ENCODE results near the gene TRIM16.
A peak's percentile ranks its signal among the peaks of the same experiment; 100 is the strongest.
"Not testable (repeated sequence)": the region's sequence is repeated elsewhere in the genome, so short reads cannot be mapped to it uniquely, and the experiment has no call there.

Gene TRIM16

DNA sequence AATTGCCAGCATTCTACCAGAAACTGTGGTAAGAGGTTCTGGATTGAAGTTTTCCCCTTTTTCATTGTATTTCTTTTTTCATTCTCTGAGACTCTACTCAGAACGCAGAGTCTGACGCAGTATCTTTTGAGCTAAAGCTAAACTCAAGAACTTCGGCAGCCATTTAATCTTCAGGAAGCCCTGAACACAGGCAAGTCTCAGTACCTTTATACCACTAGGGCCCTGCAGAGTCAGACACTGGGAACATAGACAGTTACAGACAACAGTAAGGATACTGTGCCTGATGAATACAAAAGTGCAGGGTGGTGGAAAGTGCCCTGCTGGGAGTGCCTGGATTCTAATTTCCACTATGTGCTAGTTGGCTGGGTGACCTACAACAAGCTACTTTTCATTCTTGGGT is 976 bp downstream of the TRIM16 start:
- Mint-ChIP-seq H3K4me1 (peaks cover 20% of the 10 kb centered on the region), H3K4me3 (peak overlapping the region; percentile 96)
- not testable (repeated sequence) for H3K27ac Mint-ChIP-seq (ENCODE audit: low read depth); H3K9me3 Mint-ChIP-seq; H3K27me3 Mint-ChIP-seq; DNase-seq (ENCODE audit: low spot score in 2 of 2); H3K36me3 Mint-ChIP-seq (ENCODE audit: insufficient read depth); ATAC-seq (replicated peaks; ENCODE audit: extremely low read depth, poor library complexity, severe bottlenecking)

DNA sequence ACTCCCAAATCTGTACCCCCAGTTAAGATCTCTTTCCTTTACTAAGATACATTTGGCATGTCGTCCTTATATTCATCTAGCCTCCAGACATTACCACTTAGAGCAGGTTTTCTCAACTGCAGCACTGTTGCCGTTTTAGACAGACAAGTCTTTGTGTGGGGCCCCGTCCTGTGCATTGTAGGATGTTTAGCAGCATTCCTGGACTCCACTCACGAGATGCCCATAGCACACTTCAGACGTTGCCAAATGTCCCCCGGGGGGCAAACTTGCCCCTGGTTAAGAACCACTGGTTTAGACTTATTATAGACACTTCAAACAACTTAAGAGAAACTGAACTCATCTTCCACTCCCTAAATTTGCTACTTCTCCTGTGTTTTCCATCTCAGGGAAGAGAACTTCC is 8.1 kb downstream of the TRIM16 start:
- H3K36me3 Mint-ChIP-seq (ENCODE audit: insufficient read depth); H3K9me3 Mint-ChIP-seq; ATAC-seq (replicated peaks; ENCODE audit: extremely low read depth, poor library complexity, severe bottlenecking); H3K4me3 Mint-ChIP-seq; H3K27me3 Mint-ChIP-seq; H3K27ac Mint-ChIP-seq (ENCODE audit: low read depth); H3K4me1 Mint-ChIP-seq; DNase-seq (ENCODE audit: low spot score in 2 of 2): not testable (repeated sequence)

DNA sequence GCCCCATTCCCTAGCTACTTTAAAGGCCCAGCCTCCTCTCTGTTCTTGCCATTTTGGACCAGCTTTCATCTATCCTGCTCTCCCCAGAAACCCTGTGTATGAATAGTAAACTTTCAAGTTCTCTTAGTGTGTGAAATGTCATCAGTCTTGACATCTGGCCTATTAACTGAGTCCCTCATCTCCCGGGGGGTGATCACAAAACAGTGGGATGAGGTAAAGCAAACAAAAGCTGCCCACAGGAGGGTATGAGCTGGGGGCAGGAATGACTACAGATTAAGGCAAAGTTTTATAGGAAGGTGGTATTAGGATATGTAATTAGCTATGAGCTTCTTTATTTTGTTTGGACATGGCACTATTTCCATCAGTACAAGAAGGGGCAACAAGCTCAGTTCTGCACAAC is 9.5 kb downstream of the TRIM16 start:
- not testable (repeated sequence) for H3K4me1 Mint-ChIP-seq; DNase-seq (ENCODE audit: low spot score in 2 of 2); H3K27me3 Mint-ChIP-seq; H3K9me3 Mint-ChIP-seq; H3K36me3 Mint-ChIP-seq (ENCODE audit: insufficient read depth); H3K27ac Mint-ChIP-seq (ENCODE audit: low read depth); ATAC-seq (replicated peaks; ENCODE audit: extremely low read depth, poor library complexity, severe bottlenecking); H3K4me3 Mint-ChIP-seq

DNA sequence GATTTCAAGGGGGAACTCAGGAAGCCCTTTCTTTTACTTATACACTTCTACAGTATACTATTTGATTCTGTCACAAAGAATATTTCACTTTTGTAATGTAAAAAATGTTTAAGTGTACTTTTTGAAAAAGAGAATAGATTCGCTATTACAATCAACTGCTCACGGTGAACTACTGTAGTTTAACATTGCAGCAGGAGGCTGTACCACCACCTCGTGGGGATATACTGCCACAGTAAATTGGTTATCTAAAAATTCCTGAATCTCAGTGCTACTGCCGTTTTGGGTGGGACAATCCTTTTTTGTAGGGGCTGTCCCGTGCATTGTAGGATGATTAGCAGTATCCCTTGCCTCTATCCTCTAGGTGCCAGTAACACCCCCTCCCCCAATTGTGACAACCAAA is 14.6 kb downstream of the TRIM16 start:
- H3K9me3 Mint-ChIP-seq; H3K27me3 Mint-ChIP-seq; H3K4me1 Mint-ChIP-seq; H3K4me3 Mint-ChIP-seq; ATAC-seq (replicated peaks; ENCODE audit: extremely low read depth, poor library complexity, severe bottlenecking); H3K36me3 Mint-ChIP-seq (ENCODE audit: insufficient read depth); H3K27ac Mint-ChIP-seq (ENCODE audit: low read depth); DNase-seq (ENCODE audit: low spot score in 2 of 2): not testable (repeated sequence)

DNA sequence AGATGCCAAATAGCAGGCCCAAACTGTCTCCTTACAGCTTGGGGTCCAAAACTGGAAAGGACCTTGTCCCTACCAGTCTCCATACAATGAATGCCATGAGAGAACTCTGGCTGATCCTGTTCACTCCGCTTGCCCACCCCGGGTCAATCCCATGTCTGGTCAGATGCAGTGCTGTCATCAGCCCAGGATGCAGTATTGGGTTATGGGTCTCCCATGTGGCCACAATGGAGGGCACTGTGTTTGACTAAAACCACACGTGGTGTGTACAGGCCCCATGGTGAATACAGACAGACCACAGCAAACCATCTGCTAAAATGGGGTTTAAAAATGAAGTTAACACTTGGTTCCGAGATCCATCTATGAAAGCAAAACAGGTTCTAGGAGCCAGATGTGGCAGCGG is 20.4 kb downstream of the TRIM16 start:
- DNase-seq (ENCODE audit: low spot score in 2 of 2) (no peak), ATAC-seq (replicated peaks; ENCODE audit: extremely low read depth, poor library complexity, severe bottlenecking) (no peak)
- Mint-ChIP-seq H3K4me1 (no peaks in the 10 kb centered on the region), H3K4me3 (no peak overlapping the region), H3K27me3 (no peaks in the 10 kb centered on the region), H3K27ac (ENCODE audit: low read depth) (no peak overlapping the region), H3K9me3 (no peaks in the 10 kb centered on the region), H3K36me3 (ENCODE audit: insufficient read depth) (peaks cover 2% of the 10 kb centered on the region)

DNA sequence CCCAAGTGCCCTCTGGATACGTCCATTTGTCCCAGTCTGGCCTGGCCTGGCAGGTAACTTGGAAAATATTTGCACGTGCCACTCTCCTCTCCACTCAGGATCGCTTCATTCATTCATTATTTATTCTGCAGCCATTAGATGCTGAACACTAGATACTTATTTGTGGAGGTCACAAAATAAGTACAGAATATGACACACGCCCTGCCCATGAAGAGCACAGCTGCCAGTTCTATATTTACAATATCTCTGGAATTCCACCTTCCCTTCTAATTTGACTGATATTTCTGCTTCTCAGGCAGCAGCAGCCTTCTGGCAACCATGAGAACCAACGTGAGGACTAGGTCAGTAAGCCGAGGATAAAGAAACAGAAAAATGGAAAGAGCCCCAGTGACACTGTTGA is 20.9 kb downstream of the TRIM16 start:
- DNase-seq (ENCODE audit: low spot score in 2 of 2): no peak
- no peaks in the 10 kb centered on the region for H3K4me1 Mint-ChIP-seq
- H3K27ac Mint-ChIP-seq (ENCODE audit: low read depth): no peak overlapping the region
- no peak overlapping the region for H3K4me3 Mint-ChIP-seq
- no peak for ATAC-seq (replicated peaks; ENCODE audit: extremely low read depth, poor library complexity, severe bottlenecking)
- H3K27me3 Mint-ChIP-seq: no peaks in the 10 kb centered on the region
- H3K36me3 Mint-ChIP-seq (ENCODE audit: insufficient read depth): peaks cover 2% of the 10 kb centered on the region
- H3K9me3 Mint-ChIP-seq: no peaks in the 10 kb centered on the region

DNA sequence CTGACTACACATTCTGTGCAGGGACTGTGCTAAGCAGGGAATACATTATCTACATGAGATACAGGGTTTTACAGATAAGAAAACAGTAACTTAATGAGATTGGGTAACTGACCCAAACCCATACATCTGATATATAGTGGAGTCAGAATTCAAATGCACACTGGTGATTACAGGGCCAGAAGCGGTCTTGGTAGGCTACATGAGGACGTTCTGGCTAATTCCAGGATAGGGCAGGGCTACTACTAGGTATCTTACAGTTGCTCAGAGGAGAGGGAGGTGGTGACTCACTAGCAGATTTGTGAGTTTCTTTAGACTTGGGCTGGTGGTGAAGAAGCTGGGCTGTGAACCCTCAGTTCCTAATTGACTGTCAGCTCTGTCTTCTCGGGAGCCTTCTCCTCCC is 21.4 kb downstream of the TRIM16 start:
- Mint-ChIP-seq H3K4me3 (no peak overlapping the region), H3K27me3 (no peaks in the 10 kb centered on the region)

DNA sequence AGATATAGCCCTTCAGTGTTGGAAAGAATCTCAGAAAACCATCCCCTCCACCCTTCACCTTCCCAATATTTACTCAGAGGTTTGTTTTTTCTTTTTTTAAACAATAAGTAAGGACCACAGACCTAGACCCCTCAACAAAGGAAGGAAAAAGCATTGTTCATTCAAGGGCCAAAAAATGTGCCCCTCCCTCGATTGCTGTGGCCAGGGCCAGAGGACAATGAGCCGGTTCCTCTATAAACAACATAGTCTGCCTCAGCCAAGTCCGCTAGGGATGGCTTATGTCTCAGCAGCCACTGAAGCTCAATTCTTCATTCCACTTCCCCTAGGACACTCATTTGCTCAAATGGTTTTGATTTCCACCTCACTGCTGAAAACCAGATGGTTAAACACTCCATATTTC is 24.0 kb downstream of the TRIM16 start:
- DNase-seq (ENCODE audit: low spot score in 2 of 2) (no peak), ATAC-seq (replicated peaks; ENCODE audit: extremely low read depth, poor library complexity, severe bottlenecking) (no peak)
- no peaks in the 10 kb centered on the region for H3K27me3 Mint-ChIP-seq
- H3K9me3 Mint-ChIP-seq: no peaks in the 10 kb centered on the region
- H3K27ac Mint-ChIP-seq (ENCODE audit: low read depth): no peak overlapping the region
- H3K4me3 Mint-ChIP-seq: no peak overlapping the region
- H3K36me3 Mint-ChIP-seq (ENCODE audit: insufficient read depth): peaks cover 2% of the 10 kb centered on the region
- no peaks in the 10 kb centered on the region for H3K4me1 Mint-ChIP-seq

More for the DNA sequence above, 21.4 kb downstream of the TRIM16 start:
- Mint-ChIP-seq H3K9me3 (no peaks in the 10 kb centered on the region), H3K36me3 (ENCODE audit: insufficient read depth) (peaks cover 2% of the 10 kb centered on the region), H3K4me1 (no peaks in the 10 kb centered on the region), H3K27ac (ENCODE audit: low read depth) (no peak overlapping the region)
- ATAC-seq (replicated peaks; ENCODE audit: extremely low read depth, poor library complexity, severe bottlenecking) (no peak), DNase-seq (ENCODE audit: low spot score in 2 of 2) (no peak)

DNA sequence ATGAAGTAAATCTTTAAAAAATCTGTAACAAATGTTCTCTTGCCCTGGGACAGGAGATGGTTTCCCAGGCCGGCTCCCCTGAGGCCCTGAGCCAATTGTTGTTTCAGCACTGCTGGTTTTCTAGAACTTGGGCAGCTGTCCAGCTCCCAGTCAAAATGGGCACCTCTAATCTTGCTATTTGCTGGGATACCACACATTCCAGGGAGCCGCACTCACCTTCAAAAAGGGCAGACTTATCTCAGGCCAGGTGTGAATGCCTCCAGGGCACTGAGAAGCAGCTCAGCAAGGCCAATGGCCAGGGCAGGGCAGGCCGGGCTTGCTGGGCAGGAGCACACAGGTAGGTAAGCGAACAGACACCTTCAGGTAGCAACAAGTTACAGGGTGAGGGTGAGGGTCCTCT is 24.4 kb downstream of the TRIM16 start:
- Mint-ChIP-seq H3K9me3 (no peaks in the 10 kb centered on the region), H3K27me3 (no peaks in the 10 kb centered on the region), H3K4me3 (no peak overlapping the region), H3K27ac (ENCODE audit: low read depth) (no peak overlapping the region), H3K4me1 (no peaks in the 10 kb centered on the region), H3K36me3 (ENCODE audit: insufficient read depth) (peaks cover 2% of the 10 kb centered on the region)
- ATAC-seq (replicated peaks; ENCODE audit: extremely low read depth, poor library complexity, severe bottlenecking) (no peak), DNase-seq (ENCODE audit: low spot score in 2 of 2) (no peak)

DNA sequence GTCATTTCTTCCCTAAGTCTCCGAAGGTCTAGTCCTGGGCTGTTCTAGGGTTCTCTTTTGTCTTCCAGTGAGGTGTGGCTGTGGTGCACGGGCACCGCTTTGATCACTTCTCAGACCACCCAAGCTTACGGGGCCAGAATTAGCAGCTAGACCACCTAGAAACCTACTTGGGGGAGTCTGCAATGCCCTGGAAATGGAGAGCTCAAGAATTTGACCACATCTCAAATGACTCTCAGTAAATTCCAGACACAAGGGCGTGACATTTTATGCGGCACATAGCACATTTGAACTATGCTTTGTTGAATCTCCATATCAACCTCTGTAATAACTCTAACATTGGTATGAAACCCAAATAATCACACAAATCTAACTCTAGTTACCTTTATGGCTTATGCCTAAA is 24.9 kb downstream of the TRIM16 start:
- Mint-ChIP-seq H3K4me1 (no peaks in the 10 kb centered on the region), H3K4me3 (no peak overlapping the region), H3K27ac (ENCODE audit: low read depth) (no peak overlapping the region), H3K36me3 (ENCODE audit: insufficient read depth) (peaks cover 2% of the 10 kb centered on the region), H3K27me3 (no peaks in the 10 kb centered on the region), H3K9me3 (no peaks in the 10 kb centered on the region)
- ATAC-seq (replicated peaks; ENCODE audit: extremely low read depth, poor library complexity, severe bottlenecking) (no peak), DNase-seq (ENCODE audit: low spot score in 2 of 2) (no peak)

DNA sequence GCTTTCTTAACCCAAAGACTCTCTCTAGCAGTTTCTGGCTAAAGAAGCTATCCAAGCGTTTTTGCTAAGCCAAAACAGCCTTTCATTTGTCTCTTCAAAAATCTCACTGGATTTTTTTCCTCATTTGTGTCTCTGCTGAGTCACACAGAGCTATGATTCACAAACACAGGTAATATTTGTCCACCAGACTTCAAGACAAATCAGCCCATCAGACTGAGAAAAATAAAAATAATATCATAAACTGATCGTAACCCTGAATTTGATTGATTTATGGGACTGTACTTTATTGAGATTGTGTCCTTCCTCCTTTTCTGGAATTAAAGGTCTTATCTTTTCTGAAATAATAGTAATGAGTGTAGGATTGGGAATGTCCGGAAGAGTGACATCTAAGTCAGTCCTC is 25.8 kb downstream of the TRIM16 start:
- Mint-ChIP-seq H3K27me3 (no peaks in the 10 kb centered on the region), H3K4me1 (no peaks in the 10 kb centered on the region), H3K9me3 (no peaks in the 10 kb centered on the region), H3K4me3 (no peak overlapping the region), H3K27ac (ENCODE audit: low read depth) (no peak overlapping the region), H3K36me3 (ENCODE audit: insufficient read depth) (peaks cover 2% of the 10 kb centered on the region)
- ATAC-seq (replicated peaks; ENCODE audit: extremely low read depth, poor library complexity, severe bottlenecking) (no peak), DNase-seq (ENCODE audit: low spot score in 2 of 2) (no peak)

DNA sequence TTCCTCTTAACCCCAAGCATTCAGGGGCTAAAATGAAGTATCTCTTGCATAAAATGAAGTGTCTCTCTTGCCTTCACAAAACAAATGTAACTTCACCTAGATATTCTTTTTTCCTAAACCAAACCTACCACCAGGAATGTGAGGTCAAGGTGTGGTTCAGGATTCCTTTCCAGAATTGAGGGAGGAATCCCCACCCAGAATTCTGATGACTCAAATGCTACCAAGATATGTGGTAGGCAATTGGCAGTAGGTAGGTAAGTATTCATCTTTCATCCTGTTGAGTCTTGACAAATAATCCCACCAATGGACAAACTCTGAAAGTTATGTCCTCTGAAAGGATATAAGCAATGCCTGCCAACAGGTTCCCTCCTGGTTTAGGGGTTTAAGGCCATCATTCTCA is 26.2 kb downstream of the TRIM16 start:
- H3K4me1 Mint-ChIP-seq: no peaks in the 10 kb centered on the region
- no peak for DNase-seq (ENCODE audit: low spot score in 2 of 2)

DNA sequence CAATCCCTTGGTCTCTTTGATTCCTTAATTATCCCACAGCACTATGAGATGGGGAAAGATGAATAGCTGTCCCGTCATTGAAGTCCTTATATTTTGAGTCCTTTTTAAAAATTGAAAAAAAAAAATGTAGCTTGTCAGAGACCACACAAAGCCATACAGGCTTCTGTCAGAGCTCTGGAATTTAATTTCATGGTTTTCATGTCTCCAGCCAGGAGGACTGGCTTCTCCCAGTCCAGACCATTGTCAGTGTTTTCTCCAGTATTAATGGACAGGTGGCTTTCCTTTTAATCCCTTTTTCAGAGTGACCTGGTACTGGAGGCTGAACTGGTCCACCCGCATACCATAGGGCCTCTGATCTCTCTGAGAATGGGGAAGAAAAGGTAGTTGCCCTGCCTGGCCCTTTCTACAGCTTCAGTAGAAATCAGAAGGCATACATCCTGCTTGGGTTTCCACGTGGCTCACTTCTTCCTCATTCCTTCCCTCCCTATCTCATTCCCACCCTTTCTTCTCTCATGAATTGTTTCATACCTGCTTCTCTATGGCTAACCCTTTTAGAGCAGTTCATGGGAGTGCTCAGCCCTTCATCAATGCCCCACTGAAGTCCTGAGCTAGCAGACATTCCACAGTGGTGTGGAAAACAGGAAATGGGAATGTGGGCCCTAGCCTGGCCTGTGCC is 29.1 kb downstream of the TRIM16 start:
- Mint-ChIP-seq H3K27ac (ENCODE audit: low read depth) (no peak overlapping the region), H3K4me1 (peaks cover 6% of the 10 kb centered on the region), H3K36me3 (ENCODE audit: insufficient read depth) (peaks cover 4% of the 10 kb centered on the region), H3K27me3 (no peaks in the 10 kb centered on the region), H3K4me3 (no peak overlapping the region), H3K9me3 (no peaks in the 10 kb centered on the region)
- ATAC-seq (replicated peaks; ENCODE audit: extremely low read depth, poor library complexity, severe bottlenecking) (no peak), DNase-seq (ENCODE audit: low spot score in 2 of 2) (no peak)

More for the DNA sequence above, 26.2 kb downstream of the TRIM16 start:
- H3K36me3 Mint-ChIP-seq (ENCODE audit: insufficient read depth): peaks cover 2% of the 10 kb centered on the region
- ATAC-seq (replicated peaks; ENCODE audit: extremely low read depth, poor library complexity, severe bottlenecking): no peak
- no peak overlapping the region for H3K27ac Mint-ChIP-seq (ENCODE audit: low read depth)
- H3K27me3 Mint-ChIP-seq: no peaks in the 10 kb centered on the region
- H3K9me3 Mint-ChIP-seq: no peaks in the 10 kb centered on the region
- H3K4me3 Mint-ChIP-seq: no peak overlapping the region

DNA sequence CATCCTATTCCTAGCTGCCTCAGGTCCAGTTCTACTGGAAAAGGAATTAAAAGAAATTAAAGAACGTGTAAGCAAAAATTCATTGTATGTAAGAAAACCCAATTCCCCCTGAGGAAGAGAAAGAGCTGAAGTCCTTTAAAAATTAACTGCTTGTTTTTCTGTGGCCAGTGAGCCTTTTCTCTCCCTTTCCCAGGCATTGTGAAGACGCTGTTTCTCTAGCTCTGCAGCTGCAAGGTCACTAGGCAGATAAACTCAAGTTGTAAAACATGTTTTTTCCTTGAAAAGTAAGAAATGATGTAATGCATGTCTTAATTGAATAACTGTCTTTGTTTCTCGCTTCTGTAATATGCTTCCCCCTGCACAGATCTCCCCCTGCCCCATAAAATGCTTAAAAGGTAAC is 29.7 kb downstream of the TRIM16 start:
- not testable (repeated sequence) for H3K9me3 Mint-ChIP-seq

More for the DNA sequence above, 29.7 kb downstream of the TRIM16 start:
- H3K36me3 Mint-ChIP-seq (ENCODE audit: insufficient read depth); ATAC-seq (replicated peaks; ENCODE audit: extremely low read depth, poor library complexity, severe bottlenecking); H3K4me3 Mint-ChIP-seq; H3K27me3 Mint-ChIP-seq; H3K27ac Mint-ChIP-seq (ENCODE audit: low read depth); H3K4me1 Mint-ChIP-seq; DNase-seq (ENCODE audit: low spot score in 2 of 2): not testable (repeated sequence)

Measured in central memory CD8-positive, alpha-beta T cell (primary cell).